Endothelial cell (in vitro differentiated cells): ENCODE data around the gene SOCS7. TPM values are rescaled to one million over a fixed set of nuclear protein-coding genes. Genes with fewer than 3 reads are reported as not detected.
A peak's percentile ranks its signal among the peaks of the same experiment; 100 is the strongest.

Source experiments
- DNase-seq: peaks from one replicate; pipeline ENCODE4 v3.0.0; 2021; ENCODE audit warnings: low spot score
- H3K27ac Mint-ChIP-seq: one replicate; pipeline ENCODE4 v1.8.0; 2021; ENCODE audit warnings: mixed read lengths, inconsistent platforms; ENCODE audit not compliant: unreplicated experiment
- H3K27me3 Mint-ChIP-seq: one replicate; pipeline ENCODE4 v1.8.0; 2021; ENCODE audit warnings: mild to moderate bottlenecking, moderate library complexity, mixed read lengths, inconsistent platforms; ENCODE audit not compliant: unreplicated experiment
- H3K36me3 Mint-ChIP-seq: one replicate; pipeline ENCODE4 v1.8.0; 2021; ENCODE audit warnings: mild to moderate bottlenecking, low read depth, mixed read lengths, inconsistent platforms; ENCODE audit not compliant: unreplicated experiment
- H3K4me1 Mint-ChIP-seq: one replicate; pipeline ENCODE4 v1.8.0; 2021; ENCODE audit warnings: mild to moderate bottlenecking, mixed read lengths, inconsistent platforms; ENCODE audit not compliant: unreplicated experiment
- H3K4me3 Mint-ChIP-seq: one replicate; pipeline ENCODE4 v1.8.0; 2021; ENCODE audit warnings: mild to moderate bottlenecking, mixed read lengths, inconsistent platforms; ENCODE audit not compliant: unreplicated experiment
- H3K9me3 Mint-ChIP-seq: one replicate; pipeline ENCODE4 v1.8.0; 2021; ENCODE audit warnings: mixed read lengths, inconsistent platforms; ENCODE audit not compliant: unreplicated experiment
- CTCF ChIP-seq: fragments of 200-600 bp; sonication (generic); IDR thresholded peaks from one replicate; pipeline ENCODE4 v1.5.0; 2021; ENCODE audit warnings: antibody characterized with exemption; ENCODE audit not compliant: unreplicated experiment
- total RNA-seq: library from RNA; stranded (reverse); fragmentation: NEBNext Ultra II Directional; extraction: Animal tissue kit (Norgen Biotek cat#: 25700); gene quantifications from one replicate; pipeline ENCODE4 v1.2.1, GENCODE V29; 2021; ENCODE audit not compliant: unreplicated experiment

SOCS7 gene
- total RNA-seq, 1 donor from 2014 or later: 13.8 TPM

GRCh38 chr17:38361694-38362465 lies 10.2 kb downstream of the SOCS7 start:
- no peaks in the 10 kb centered on the region for H3K9me3 Mint-ChIP-seq
- no peak for DNase-seq
- H3K4me3 Mint-ChIP-seq: no peak overlapping the region
- H3K36me3 Mint-ChIP-seq: peaks cover 5% of the 10 kb centered on the region
- H3K27ac Mint-ChIP-seq: no peak overlapping the region
- H3K4me1 Mint-ChIP-seq: peaks cover 4% of the 10 kb centered on the region
- no peak for TF ChIP-seq CTCF
- no peaks in the 10 kb centered on the region for H3K27me3 Mint-ChIP-seq

GRCh38 chr17:38363016-38363415 lies 11.4 kb downstream of the SOCS7 start:
- Mint-ChIP-seq H3K9me3 (no peaks in the 10 kb centered on the region), H3K27ac (no peak overlapping the region), H3K4me1 (peaks cover 4% of the 10 kb centered on the region), H3K4me3 (no peak overlapping the region), H3K27me3 (no peaks in the 10 kb centered on the region), H3K36me3 (peaks cover 10% of the 10 kb centered on the region)
- DNase-seq: no peak
- TF ChIP-seq CTCF: no peak

- Mint-ChIP-seq H3K4me1 (peaks cover 13% of the 10 kb centered on the region), H3K27ac (no peak overlapping the region), H3K36me3 (peaks cover 10% of the 10 kb centered on the region), H3K9me3 (no peaks in the 10 kb centered on the region), H3K4me3 (no peak overlapping the region), H3K27me3 (peaks cover 2% of the 10 kb centered on the region)
- no peak for DNase-seq
- no peak for TF ChIP-seq CTCF
These were observed 13.1 kb downstream of the SOCS7 start for GRCh38 chr17:38364741-38365140.

- Mint-ChIP-seq H3K9me3 (no peaks in the 10 kb centered on the region), H3K4me3 (no peak overlapping the region), H3K27me3 (peaks cover 2% of the 10 kb centered on the region), H3K4me1 (peaks cover 8% of the 10 kb centered on the region), H3K27ac (peak overlapping the region; percentile 25), H3K36me3 (peaks cover 13% of the 10 kb centered on the region)
- DNase-seq: no peak
- no peak for TF ChIP-seq CTCF
These were observed 17.7 kb downstream of the SOCS7 start for GRCh38 chr17:38369124-38369886.

GRCh38 chr17:38379448-38379847 lies 27.8 kb downstream of the SOCS7 start:
- Mint-ChIP-seq H3K9me3 (no peaks in the 10 kb centered on the region), H3K4me1 (peaks cover 10% of the 10 kb centered on the region), H3K27me3 (no peaks in the 10 kb centered on the region), H3K27ac (no peak overlapping the region), H3K36me3 (peaks cover 6% of the 10 kb centered on the region), H3K4me3 (no peak overlapping the region)
- no peak for DNase-seq
- TF ChIP-seq CTCF: no peak
